Stimulated activated CD8-positive, alpha-beta memory T cell treated with anti-CD3 and anti-CD28 coated beads, Interleukin-15, amount 100 ng/mL, for 24 hours (primary cell): ENCODE data around the gene GTPBP1.
A peak's percentile ranks its signal among the peaks of the same experiment; 100 is the strongest.

ENCODE experiments used
- DNase-seq: peaks from one replicate; pipeline ENCODE4 v3.0.0-alpha.2; 2020; ENCODE audit warnings: low read depth

The GTPBP1 gene

GRCh38 chr22:38741166-38741565, 35.4 kb downstream of the GTPBP1 start:
- DNase-seq, result no peak

- no peak for DNase-seq
Observed at GRCh38 chr22:38741576-38741975, 35.8 kb downstream of the GTPBP1 start.

- no peak for DNase-seq
Observed at GRCh38 chr22:38742176-38742942, 36.6 kb downstream of the GTPBP1 start.

- no peak for DNase-seq
Observed at GRCh38 chr22:38744981-38745380, 39.2 kb downstream of the GTPBP1 start.

GRCh38 chr22:38745676-38746460, 40.1 kb downstream of the GTPBP1 start:
- no peak for DNase-seq

- DNase-seq, result no peak
Observed at GRCh38 chr22:38748487-38749136, 42.9 kb downstream of the GTPBP1 start.

- no peak for DNase-seq
Observed at GRCh38 chr22:38750104-38750503, 44.4 kb downstream of the GTPBP1 start.

GRCh38 chr22:38750638-38751037, 44.9 kb downstream of the GTPBP1 start:
- DNase-seq, result no peak

GRCh38 chr22:38751066-38751421, 45.3 kb downstream of the GTPBP1 start:
- no peak for DNase-seq

GRCh38 chr22:38751422-38752346, 45.9 kb downstream of the GTPBP1 start:
- DNase-seq, result no peak

GRCh38 chr22:38753948-38754750, 48.4 kb downstream of the GTPBP1 start:
- DNase-seq, result no peak

GRCh38 chr22:38754751-38755154, 49.0 kb downstream of the GTPBP1 start:
- no peak for DNase-seq

- DNase-seq, result no peak
Observed at GRCh38 chr22:38755155-38755910, 49.6 kb downstream of the GTPBP1 start.

- DNase-seq, result peak; percentile 85
Observed at GRCh38 chr22:38755911-38756532, 50.3 kb downstream of the GTPBP1 start, which contains the start of gene SUN2. SUN2 (minus strand) TSS chr22:38755998; CDS start chr22:38752628, 3,370 bp downstream.

- no peak for DNase-seq
Observed at GRCh38 chr22:38756711-38757463, 51.1 kb downstream of the GTPBP1 start.

GRCh38 chr22:38757464-38757757, 51.7 kb downstream of the GTPBP1 start:
- DNase-seq, result no peak

GRCh38 chr22:38758276-38758945, 52.7 kb downstream of the GTPBP1 start:
- peak; percentile 15 for DNase-seq

- no peak for DNase-seq
Observed at GRCh38 chr22:38759005-38759404, 53.3 kb downstream of the GTPBP1 start.
